Caco-2 (cell line): ENCODE measurements around the gene NBDY. TPM values are rescaled to one million over a fixed set of nuclear protein-coding genes. Genes with fewer than 3 reads are reported as not detected.
"Not testable (repeated sequence)": the region's sequence is repeated elsewhere in the genome, so short reads cannot be mapped to it uniquely, and the experiment has no call there.

Experiments used
- BruUV-seq: library from RNA; stranded (reverse); fragments of 400-500 nt; replicated peaks from 2 replicates; lab custom pipeline; 2021; lab: Mats Ljungman, UMichigan
- CTCF ChIA-PET: fragments of 300-600 bp; sonication (Branson Sonifier 250); formaldehyde crosslinking; loops from one replicate; lab custom pipeline; 2022; ENCODE audit warnings: antibody characterized with exemption; lab: Charles Lee
- POLR2A ChIA-PET: fragments of 300-600 bp; sonication (Branson Sonifier 250); formaldehyde crosslinking; loops from one replicate; lab custom pipeline; 2022; ENCODE audit warnings: antibody characterized with exemption; lab: Charles Lee
- DNase-seq, 2 experiments: peaks; one replicate each; pipeline versions ENCODE4 v3.0.0 to v3.0.0-alpha.2; 2020 to 2022
- H3K27me3 ChIP-seq: replicated peaks from 2 replicates; pipeline ENCODE4 v1.6.0; 2011; ENCODE audit warnings: low read length; ENCODE audit not compliant: control insufficient read depth, insufficient read depth
- H3K36me3 ChIP-seq: 2 replicates; pipeline ENCODE4 v1.5.1; 2011; ENCODE audit warnings: low read length; ENCODE audit not compliant: control insufficient read depth, insufficient read depth
- H3K4me1 ChIP-seq: fragments of 250-450 bp; sonication (Bioruptor Pico); 2 replicates; pipeline ENCODE4 v1.5.1; 2020; ENCODE audit warnings: mild to moderate bottlenecking
- H3K4me3 ChIP-seq: 2 replicates; pipeline ENCODE4 v1.5.1; 2011; ENCODE audit warnings: low read depth, mild to moderate bottlenecking, control low read depth, low read length
- H3K9me3 ChIP-seq: fragments of 250-450 bp; sonication (Bioruptor Pico); 2 replicates; pipeline ENCODE4 v1.5.1; 2020; ENCODE audit warnings: mild to moderate bottlenecking, moderate library complexity
- H3K27ac Mint-ChIP-seq: one replicate; pipeline ENCODE4 v1.8.0; 2022; ENCODE audit warnings: mixed read lengths; ENCODE audit not compliant: unreplicated experiment
- H3K27me3 Mint-ChIP-seq: one replicate; pipeline ENCODE4 v1.8.0; 2022; ENCODE audit warnings: mixed read lengths; ENCODE audit not compliant: insufficient read depth, unreplicated experiment
- H3K36me3 Mint-ChIP-seq: one replicate; pipeline ENCODE4 v1.8.0; 2022; ENCODE audit warnings: mild to moderate bottlenecking, mixed read lengths; ENCODE audit not compliant: insufficient read depth, unreplicated experiment
- H3K4me1 Mint-ChIP-seq: one replicate; pipeline ENCODE4 v1.8.0; 2022; ENCODE audit warnings: low read depth, mixed read lengths; ENCODE audit not compliant: unreplicated experiment
- H3K4me3 Mint-ChIP-seq: one replicate; pipeline ENCODE4 v1.8.0; 2022; ENCODE audit warnings: mild to moderate bottlenecking, moderate library complexity, mixed read lengths; ENCODE audit not compliant: unreplicated experiment
- H3K9me3 Mint-ChIP-seq: one replicate; pipeline ENCODE4 v1.8.0; 2022; ENCODE audit warnings: mixed read lengths; ENCODE audit not compliant: unreplicated experiment
- intact Hi-C: fragments of 100-400 bp; cut with micrococcal nuclease; formaldehyde crosslinking; loops from one replicate; pipeline ENCODE4 v1.10.0; 2022; ENCODE audit not compliant: unreplicated experiment
- total RNA-seq: library from RNA; stranded (reverse); gene quantifications from 2 replicates; pipeline ENCODE4 v1.2.3, GENCODE V29; 2022
- TF ChIP-seq, protein P1 (sequence below), 2 experiments: fragments of 200-600 bp in 1 of 2; IDR thresholded peaks; 1 replicate in 1 of 2; 2 replicates in 1 of 2; pipeline versions ENCODE4 v1.5.1 to v1.8.0; 2011 to 2022; ENCODE audit warnings: antibody characterized with exemption in 1 of 2, control low read depth in 1 of 2, inconsistent platforms in 1 of 2, low read depth in 1 of 2, low read length in 1 of 2, mild to moderate bottlenecking in 1 of 2, moderate library complexity in 1 of 2; ENCODE audit not compliant: insufficient read depth in 1 of 2, severe bottlenecking in 1 of 2, unreplicated experiment in 1 of 2

NBDY gene
- total RNA-seq, 1 experiment from 2014 or later = 29.4 TPM

DNA sequence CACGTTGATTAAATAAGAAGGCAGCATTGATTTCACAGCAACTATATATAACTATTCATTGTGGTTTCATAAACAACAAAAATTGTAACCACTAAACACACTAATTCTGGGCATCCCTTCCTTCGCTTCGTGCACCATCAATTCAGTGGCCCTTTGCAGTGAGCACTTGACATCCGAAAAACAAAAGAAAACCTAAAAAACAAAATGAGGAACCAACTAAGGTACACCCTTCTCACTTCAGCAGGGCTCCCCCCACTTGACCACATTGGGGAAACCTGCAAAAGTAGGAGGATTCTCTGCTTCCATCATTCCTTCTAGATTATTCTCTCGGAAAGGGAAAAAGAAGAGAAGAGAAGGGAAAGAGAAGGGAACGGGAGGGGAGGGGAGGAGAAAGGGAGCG is 28.3 kb downstream of the NBDY start:
- no peaks in the 10 kb centered on the region for H3K9me3 Mint-ChIP-seq
- TF ChIP-seq, protein P1, sequence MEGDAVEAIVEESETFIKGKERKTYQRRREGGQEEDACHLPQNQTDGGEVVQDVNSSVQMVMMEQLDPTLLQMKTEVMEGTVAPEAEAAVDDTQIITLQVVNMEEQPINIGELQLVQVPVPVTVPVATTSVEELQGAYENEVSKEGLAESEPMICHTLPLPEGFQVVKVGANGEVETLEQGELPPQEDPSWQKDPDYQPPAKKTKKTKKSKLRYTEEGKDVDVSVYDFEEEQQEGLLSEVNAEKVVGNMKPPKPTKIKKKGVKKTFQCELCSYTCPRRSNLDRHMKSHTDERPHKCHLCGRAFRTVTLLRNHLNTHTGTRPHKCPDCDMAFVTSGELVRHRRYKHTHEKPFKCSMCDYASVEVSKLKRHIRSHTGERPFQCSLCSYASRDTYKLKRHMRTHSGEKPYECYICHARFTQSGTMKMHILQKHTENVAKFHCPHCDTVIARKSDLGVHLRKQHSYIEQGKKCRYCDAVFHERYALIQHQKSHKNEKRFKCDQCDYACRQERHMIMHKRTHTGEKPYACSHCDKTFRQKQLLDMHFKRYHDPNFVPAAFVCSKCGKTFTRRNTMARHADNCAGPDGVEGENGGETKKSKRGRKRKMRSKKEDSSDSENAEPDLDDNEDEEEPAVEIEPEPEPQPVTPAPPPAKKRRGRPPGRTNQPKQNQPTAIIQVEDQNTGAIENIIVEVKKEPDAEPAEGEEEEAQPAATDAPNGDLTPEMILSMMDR (IDR thresholded peaks at IDR 0.05; ENCODE audit: insufficient read depth in 1 of 2, low read depth in 1 of 2, low read length in 1 of 2, severe bottlenecking in 1 of 2, unreplicated experiment in 1 of 2) = no peak
- no peak for DNase-seq
- H3K4me1 ChIP-seq = no peaks in the 10 kb centered on the region
- no peaks in the 10 kb centered on the region for H3K27me3 Mint-ChIP-seq
- ChIA-PET POLR2A (no interaction called here), CTCF (no interaction called here)
- intact Hi-C loops = no loop called here
- H3K4me3 ChIP-seq = no peak overlapping the region
- H3K27me3 ChIP-seq = no peaks in the 10 kb centered on the region
- H3K9me3 ChIP-seq = no peaks in the 10 kb centered on the region
- H3K4me3 Mint-ChIP-seq = no peak overlapping the region
- peaks cover 6% of the 10 kb centered on the region for H3K36me3 Mint-ChIP-seq
- no peaks in the 10 kb centered on the region for H3K36me3 ChIP-seq
- BruUV-seq = no TSS peak
- no peaks in the 10 kb centered on the region for H3K4me1 Mint-ChIP-seq
- no peak overlapping the region for H3K27ac Mint-ChIP-seq

DNA sequence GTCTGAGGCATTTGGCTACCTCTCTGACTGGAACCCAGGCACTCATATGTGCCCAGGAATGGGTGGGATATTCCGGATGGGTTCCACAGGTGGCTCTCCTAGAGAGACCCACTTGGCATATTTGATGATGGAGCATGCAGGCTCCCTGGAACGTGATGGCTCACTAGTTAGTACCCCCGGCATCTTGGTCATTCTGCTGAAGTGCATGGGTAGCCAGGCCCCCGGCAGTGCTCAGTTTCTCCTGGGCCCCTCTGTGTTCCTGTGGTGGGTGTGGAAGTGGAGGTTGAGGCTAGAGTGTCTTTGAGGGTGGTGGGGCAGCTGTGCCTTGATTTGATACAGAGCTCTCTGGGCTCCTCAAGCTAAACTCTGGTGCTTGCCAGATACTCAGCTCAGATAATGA is 29.4 kb downstream of the NBDY start:
- TF ChIP-seq, protein P1 (IDR thresholded peaks at IDR 0.05; ENCODE audit: insufficient read depth in 1 of 2, low read depth in 1 of 2, low read length in 1 of 2, severe bottlenecking in 1 of 2, unreplicated experiment in 1 of 2) = no peak
- ChIA-PET POLR2A (no interaction called here), CTCF (no interaction called here)
- intact Hi-C loops = no loop called here
- Mint-ChIP-seq H3K27me3 (no peaks in the 10 kb centered on the region), H3K9me3 (no peaks in the 10 kb centered on the region), H3K27ac (no peak overlapping the region), H3K4me3 (no peak overlapping the region), H3K4me1 (no peaks in the 10 kb centered on the region), H3K36me3 (peaks cover 6% of the 10 kb centered on the region)
- Histone ChIP-seq H3K36me3 (no peaks in the 10 kb centered on the region), H3K4me1 (no peaks in the 10 kb centered on the region), H3K9me3 (no peaks in the 10 kb centered on the region), H3K27me3 (no peaks in the 10 kb centered on the region), H3K4me3 (no peak overlapping the region)
- no TSS peak for BruUV-seq
- DNase-seq = no peak

DNA sequence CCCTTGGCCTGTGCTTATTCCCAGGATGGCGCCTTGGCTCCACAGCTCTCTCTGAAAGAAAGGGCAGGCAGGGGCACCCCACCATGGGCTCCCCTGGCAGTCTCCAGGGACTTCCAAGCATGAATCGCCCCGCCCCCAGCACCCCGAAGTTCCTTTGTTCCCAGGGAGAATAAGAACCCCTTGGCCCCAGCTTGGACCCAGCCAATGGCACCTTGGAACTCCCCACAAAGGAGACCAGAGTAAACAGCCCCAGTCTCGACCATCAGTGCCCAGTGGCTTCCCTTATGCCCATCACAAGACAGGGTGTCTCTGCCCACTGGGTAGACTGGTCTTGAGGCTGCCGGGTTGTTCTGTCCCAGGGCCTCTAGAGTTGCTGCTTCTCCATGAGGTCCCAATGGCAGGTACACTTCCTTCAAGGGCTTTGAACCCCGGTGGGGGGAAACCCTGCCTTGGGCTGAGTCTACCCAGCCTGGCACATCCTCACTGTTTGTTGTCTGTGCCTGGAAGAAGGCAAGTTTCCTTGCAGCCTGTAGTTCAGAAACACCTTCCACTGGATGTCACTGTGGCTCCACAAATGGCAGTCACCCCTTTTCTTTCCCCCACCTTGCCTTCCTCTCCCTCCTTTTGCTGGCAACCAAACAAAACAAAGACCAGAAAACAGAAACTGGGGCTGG is 30.8 kb downstream of the NBDY start:
- Mint-ChIP-seq H3K4me3 (no peak overlapping the region), H3K9me3 (no peaks in the 10 kb centered on the region), H3K36me3 (peaks cover under 1% of the 10 kb centered on the region), H3K27ac (no peak overlapping the region), H3K27me3 (no peaks in the 10 kb centered on the region), H3K4me1 (peaks cover 2% of the 10 kb centered on the region)
- Histone ChIP-seq H3K36me3 (no peaks in the 10 kb centered on the region), H3K4me1 (no peaks in the 10 kb centered on the region), H3K9me3 (no peaks in the 10 kb centered on the region), H3K4me3 (no peak overlapping the region), H3K27me3 (no peaks in the 10 kb centered on the region)
- intact Hi-C loops = no loop called here
- ChIA-PET CTCF (no interaction called here), POLR2A (no interaction called here)
- TF ChIP-seq, protein P1 (IDR thresholded peaks at IDR 0.05; ENCODE audit: insufficient read depth in 1 of 2, low read depth in 1 of 2, low read length in 1 of 2, severe bottlenecking in 1 of 2, unreplicated experiment in 1 of 2) = no peak
- DNase-seq = no peak
- BruUV-seq = no TSS peak

DNA sequence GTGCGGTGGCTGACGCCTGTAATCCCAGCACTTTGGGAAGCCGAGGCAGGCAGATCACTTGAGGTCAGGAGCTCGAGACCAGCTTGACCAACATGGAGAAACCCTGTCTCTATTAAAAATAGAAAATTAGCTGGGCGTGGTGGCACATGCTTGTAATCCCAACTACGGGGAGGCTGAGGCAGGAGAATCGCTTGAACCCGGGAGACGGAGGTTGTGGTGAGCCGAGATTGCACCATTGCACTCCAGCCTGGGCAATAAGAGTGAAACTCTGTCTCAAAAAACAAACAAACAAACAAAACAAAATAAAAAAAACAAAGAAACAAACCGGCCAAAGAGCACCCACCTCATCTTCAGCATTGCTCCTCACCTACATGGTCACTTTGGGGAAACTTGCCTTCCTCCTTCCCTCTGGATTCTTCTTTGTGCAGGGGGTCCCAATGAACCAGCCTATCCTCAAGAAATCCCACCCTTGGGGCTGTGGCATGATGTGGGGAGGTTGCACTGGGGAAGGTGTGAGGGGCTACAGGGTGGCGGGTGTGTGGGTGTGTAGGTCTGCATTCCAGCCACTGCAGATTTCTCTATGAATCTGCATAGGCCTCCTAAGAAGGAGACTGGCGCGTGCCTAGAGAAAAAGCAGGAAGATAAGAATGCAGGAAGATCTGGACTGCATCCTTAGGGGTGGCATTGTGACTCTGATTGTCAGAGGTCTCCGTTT is 31.5 kb downstream of the NBDY start:
- POLR2A ChIA-PET, H3K4me3 ChIP-seq, H3K36me3 ChIP-seq, H3K9me3 Mint-ChIP-seq, CTCF ChIA-PET, H3K27me3 Mint-ChIP-seq, H3K27ac Mint-ChIP-seq, DNase-seq, H3K36me3 Mint-ChIP-seq, H3K4me3 Mint-ChIP-seq, H3K4me1 Mint-ChIP-seq, H3K27me3 ChIP-seq, H3K9me3 ChIP-seq, H3K4me1 ChIP-seq, intact Hi-C loops, BruUV-seq: not testable (repeated sequence)
